OCI-LY1 (cell line): ENCODE data around the gene SPATA25.

Experiments used
- H2AFZ ChIP-seq: fragments of 200-600 bp; sonication (generic), shearing (Covaris generic); 2 replicates; pipeline ENCODE4 v1.6.0; 2014; ENCODE audit warnings: antibody characterized with exemption, mild to moderate bottlenecking, low read length
- H3F3A ChIP-seq: fragments of 200-600 bp; sonication (generic), shearing (Covaris generic); 2 replicates; pipeline ENCODE4 v1.6.0; 2014; ENCODE audit warnings: mild to moderate bottlenecking, antibody characterized with exemption, low read length, moderate library complexity; ENCODE audit not compliant: insufficient read depth
- H3K27ac ChIP-seq: fragments of 200-600 bp; sonication (generic); 2 replicates; pipeline ENCODE4 v1.5.1; 2014; ENCODE audit warnings: low read length, mixed run types, mild to moderate bottlenecking, low read depth; ENCODE audit not compliant: poor library complexity, severe bottlenecking
- H3K27me3 ChIP-seq: fragments of 200-600 bp; sonication (generic); 2 replicates; pipeline ENCODE4 v1.6.0; 2014; ENCODE audit warnings: antibody characterized with exemption, mild to moderate bottlenecking, low read length, moderate library complexity; ENCODE audit not compliant: insufficient read depth
- H3K36me3 ChIP-seq: fragments of 200-600 bp; sonication (generic); 2 replicates; pipeline ENCODE4 v1.6.1; 2014; ENCODE audit warnings: mild to moderate bottlenecking, antibody characterized with exemption, low read length, moderate library complexity, mixed read lengths; ENCODE audit not compliant: insufficient read depth
- H3K4me1 ChIP-seq: fragments of 200-600 bp; sonication (generic); 2 replicates; pipeline ENCODE4 v1.5.1; 2014; ENCODE audit warnings: mild to moderate bottlenecking, low read length, moderate library complexity; ENCODE audit not compliant: insufficient read depth, severe bottlenecking
- H3K4me2 ChIP-seq: fragments of 200-600 bp; sonication (generic), shearing (Covaris generic); 2 replicates; pipeline ENCODE4 v1.6.1; 2014; ENCODE audit warnings: low read length
- H3K4me3 ChIP-seq: fragments of 200-600 bp; sonication (generic); 2 replicates; pipeline ENCODE4 v1.5.1; 2014; ENCODE audit warnings: low read length, low read depth, mild to moderate bottlenecking, mixed read lengths; ENCODE audit not compliant: poor library complexity, severe bottlenecking
- H3K79me2 ChIP-seq: fragments of 200-600 bp; shearing (Covaris generic); 2 replicates; pipeline ENCODE4 v1.6.1; 2016; ENCODE audit warnings: mixed run types, low read length, mixed read lengths; ENCODE audit not compliant: insufficient read depth
- H3K9ac ChIP-seq: fragments of 200-600 bp; sonication (generic), shearing (Covaris generic); 2 replicates; pipeline ENCODE4 v1.6.1; 2014; ENCODE audit warnings: mild to moderate bottlenecking, low read length, mixed read lengths
- H3K9me2 ChIP-seq: fragments of 200-600 bp; sonication (generic), shearing (Covaris generic); 2 replicates; pipeline ENCODE4 v1.6.1; 2014; ENCODE audit warnings: low read depth, mild to moderate bottlenecking, low read length, mixed read lengths
- H3K9me3 ChIP-seq: fragments of 200-600 bp; shearing (Covaris generic); 2 replicates; pipeline ENCODE4 v1.6.1; 2014; ENCODE audit warnings: low read length, mixed read lengths
- H4K20me1 ChIP-seq: fragments of 200-600 bp; sonication (generic), shearing (Covaris generic); 2 replicates; pipeline ENCODE4 v1.6.0; 2016; ENCODE audit warnings: mild to moderate bottlenecking, low read length; ENCODE audit not compliant: insufficient read depth
- CTCF ChIP-seq: fragments of 200-600 bp; sonication (generic), shearing (Covaris generic); IDR thresholded peaks from 2 replicates; pipeline ENCODE4 v1.5.1; 2017; ENCODE audit warnings: mild to moderate bottlenecking, antibody characterized with exemption, low read length, moderate library complexity, mixed read lengths
- EZH2 ChIP-seq: fragments of 200-600 bp; sonication (generic), shearing (Covaris generic); IDR thresholded peaks from 2 replicates; pipeline ENCODE4 v1.8.0; 2017; ENCODE audit warnings: borderline replicate concordance, mixed run types, mild to moderate bottlenecking, antibody characterized with exemption, low read length, moderate library complexity, mixed read lengths

Gene SPATA25

GRCh38 chr20:45857882-45858216 lies 29.6 kb downstream of the SPATA25 start:
- Histone ChIP-seq H3K9me2 (no peaks in the 10 kb centered on the region), H3K27ac (peak overlapping the region; percentile 77), H3K36me3 (peaks cover 8% of the 10 kb centered on the region; the same call in 1 of the 2 replicates), H3K79me2 (peaks cover 7% of the 10 kb centered on the region; the same call in 1 of the 2 replicates), H3K9me3 (no peaks in the 10 kb centered on the region), H3K9ac (peak overlapping the region; percentile 73), H3K4me3 (peak overlapping the region; percentile 84), H4K20me1 (no peaks in the 10 kb centered on the region), H3F3A (no peaks in the 10 kb centered on the region), H3K27me3 (no peaks in the 10 kb centered on the region), H3K4me2 (peak overlapping the region; percentile 79), H3K4me1 (peaks cover 41% of the 10 kb centered on the region), H2AFZ (no peak overlapping the region)
- TF ChIP-seq CTCF (no peak), EZH2 (no peak)

GRCh38 chr20:45857114-45857881 lies 30.1 kb downstream of the SPATA25 start, which contains the start of the genes ACOT8 and ZSWIM3:
TSS of gene ACOT8 (minus strand) at chr20:45857392. CDS start at chr20:45857315, 77 bp downstream.
TSS of gene ZSWIM3 (plus strand) at chr20:45857614. CDS start at chr20:45857826, 212 bp downstream.
- no peaks in the 10 kb centered on the region for H3F3A ChIP-seq
- H3K79me2 ChIP-seq, result peaks cover 7% of the 10 kb centered on the region; the same call in 1 of the 2 replicates
- H3K4me2 ChIP-seq, result peak within 1 kb of the TSS; percentile 85
- H3K9me2 ChIP-seq, result no peaks in the 10 kb centered on the region
- peak within 1 kb of the TSS; percentile 84 for H3K4me3 ChIP-seq
- H3K4me1 ChIP-seq, result peaks cover 41% of the 10 kb centered on the region
- H3K9ac ChIP-seq, result peak within 1 kb of the TSS; percentile 83
- peaks cover 8% of the 10 kb centered on the region; the same call in 1 of the 2 replicates for H3K36me3 ChIP-seq
- H3K27ac ChIP-seq, result peak within 1 kb of the TSS; percentile 77
- no peaks in the 10 kb centered on the region for H3K9me3 ChIP-seq
- no peak within 1 kb of the TSS for H2AFZ ChIP-seq
- no peaks in the 10 kb centered on the region for H4K20me1 ChIP-seq
- no peak for TF ChIP-seq CTCF
- no peak for TF ChIP-seq EZH2
- no peaks in the 10 kb centered on the region for H3K27me3 ChIP-seq

- no peaks in the 10 kb centered on the region for H3K27me3 ChIP-seq
- H3K9ac ChIP-seq, result no peak overlapping the region
- no peaks in the 10 kb centered on the region for H3F3A ChIP-seq
- no peak overlapping the region for H3K27ac ChIP-seq
- H3K36me3 ChIP-seq, result peaks cover 15% of the 10 kb centered on the region; the same call in 1 of the 2 replicates
- no peaks in the 10 kb centered on the region for H3K9me2 ChIP-seq
- peaks cover 17% of the 10 kb centered on the region for H3K4me1 ChIP-seq
- no peak overlapping the region for H3K4me3 ChIP-seq
- no peaks in the 10 kb centered on the region for H3K9me3 ChIP-seq
- H3K4me2 ChIP-seq, result no peak overlapping the region
- H2AFZ ChIP-seq, result no peak overlapping the region
- H3K79me2 ChIP-seq, result peaks cover 7% of the 10 kb centered on the region; the same call in 1 of the 2 replicates
- no peaks in the 10 kb centered on the region for H4K20me1 ChIP-seq
- TF ChIP-seq CTCF (no peak), EZH2 (no peak)
These were observed 33.9 kb downstream of the SPATA25 start for GRCh38 chr20:45853484-45853883.
